ENCODE measurements around the gene ZNF677. TPM values are rescaled to one million over a fixed set of nuclear protein-coding genes. Genes with fewer than 3 reads are reported as not detected.
"Not testable (repeated sequence)": the region's sequence is repeated elsewhere in the genome, so short reads cannot be mapped to it uniquely, and the experiment has no call there.

Gene ZNF677
- polyA plus RNA-seq, 5 donors, result 39.2 to 62.9 (median 53.2) TPM

GRCh38 chr19:53196777-53197396 is 57.8 kb downstream of the ZNF677 start:
- DNase-seq, result peak; percentile 93

DNA sequence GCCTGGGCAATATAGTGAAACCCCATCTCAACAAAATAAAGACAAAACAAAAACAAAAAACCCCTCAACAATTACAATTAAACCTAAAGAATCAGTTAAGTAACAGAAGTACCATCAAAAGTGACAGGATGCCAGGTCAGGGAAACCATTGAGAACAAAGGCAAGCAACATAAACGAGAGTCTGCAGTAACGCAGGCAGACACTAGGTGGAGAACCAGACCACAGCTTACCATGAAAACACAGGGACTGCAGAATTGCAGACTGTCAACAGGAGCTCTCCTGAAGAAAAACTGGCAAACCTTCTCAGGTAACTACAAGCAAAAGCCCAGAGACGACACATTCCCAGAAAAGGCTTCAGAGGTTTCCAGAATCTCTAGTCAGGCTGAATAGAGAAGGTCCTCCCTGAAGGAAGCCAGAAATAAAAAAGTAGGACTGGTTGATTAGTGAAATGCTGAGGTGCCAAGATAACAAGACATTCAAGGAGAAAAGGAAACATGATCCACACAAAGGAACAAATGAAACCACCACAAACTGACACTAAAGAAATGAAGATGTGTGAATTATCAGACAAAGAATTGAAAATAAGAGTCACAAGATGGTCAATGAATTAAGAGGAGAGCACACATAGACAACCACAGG is 59.3 kb downstream of the ZNF677 start:
- peak; percentile 73 to 82 for DNase-seq

GRCh38 chr19:53193535-53194222 is 61.0 kb downstream of the ZNF677 start:
- no peak for DNase-seq

GRCh38 chr19:53192771-53193534 is 61.7 kb downstream of the ZNF677 start, which contains the start of gene ZNF665:
Gene ZNF665 (minus strand): TSS chr19:53193358. CDS start chr19:53182898, 10,460 bp downstream.
- peak; percentile 81 to 84 for DNase-seq

DNA sequence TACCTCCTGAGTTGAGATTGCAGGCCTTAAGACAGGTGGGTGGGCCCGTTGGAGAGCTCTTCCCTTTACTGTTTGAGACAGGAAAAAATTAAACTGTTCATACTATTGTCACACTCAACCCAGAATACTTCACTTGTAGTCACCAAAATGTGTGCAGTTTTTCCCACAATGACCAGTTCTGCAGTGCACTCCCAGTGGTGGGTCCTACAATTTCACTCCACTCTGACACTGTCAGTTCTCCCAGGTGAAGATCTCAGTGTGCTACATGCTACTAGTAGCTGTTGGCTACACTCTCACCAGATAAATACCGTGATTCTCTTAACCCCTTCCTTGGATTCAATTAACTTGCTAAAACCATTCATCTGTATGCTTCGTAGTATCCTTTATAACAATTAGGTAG is 64.4 kb downstream of the ZNF677 start:
- no peak for DNase-seq

DNA sequence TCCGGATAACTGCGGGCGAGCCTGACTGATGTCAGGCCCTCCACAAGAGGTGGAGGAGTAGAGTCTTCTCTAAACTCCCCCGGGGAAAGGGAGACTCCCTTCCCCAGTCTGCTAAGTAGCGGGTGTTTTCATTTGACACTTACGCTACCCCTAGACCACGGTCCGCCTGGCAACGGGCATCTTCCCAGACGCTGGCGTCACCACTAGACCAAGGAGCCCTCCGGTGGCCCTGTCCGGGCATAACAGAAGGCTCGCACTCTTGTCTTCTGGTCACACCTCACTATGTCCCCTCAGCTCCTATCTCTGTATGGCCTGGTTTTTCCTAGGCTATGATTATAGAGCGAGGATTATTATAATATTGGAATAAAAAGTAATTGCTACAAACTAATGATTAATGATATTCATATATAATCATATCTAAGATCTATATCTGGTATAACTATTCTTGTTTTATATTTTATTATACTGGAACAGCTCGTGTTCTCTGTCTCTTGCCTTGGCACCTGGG is 64.9 kb downstream of the ZNF677 start:
- DNase-seq, result not testable (repeated sequence)

Other genes with a start within 250 kb of the ZNF677 start
- under 1 TPM in 1 of 5 donors, not detected in 4; 0.06 TPM for gene ERVV-1, start 241.0 kb downstream of the ZNF677 start, polyA plus RNA-seq (ENCODE audit: insufficient read depth in 1 of 5, insufficient read length in 5 of 5, low replicate concordance in 1 of 5)
- under 1 TPM in 1 of 5 donors, not detected in 4; 0.08 TPM for gene ERVV-2, start 210.1 kb downstream of the ZNF677 start, polyA plus RNA-seq (ENCODE audit: insufficient read depth in 1 of 5, insufficient read length in 5 of 5, low replicate concordance in 1 of 5)
- 10 to 100 TPM; 26.2 to 72.7 (median 54.0) TPM for gene ZNF160, start 151.5 kb downstream of the ZNF677 start, polyA plus RNA-seq (ENCODE audit: insufficient read depth in 1 of 5, insufficient read length in 5 of 5, low replicate concordance in 1 of 5)
- 10 to 100 TPM; 15.5 to 28.3 (median 25.2) TPM for gene ZNF415, start 122.0 kb downstream of the ZNF677 start, polyA plus RNA-seq (ENCODE audit: insufficient read depth in 1 of 5, insufficient read length in 5 of 5, low replicate concordance in 1 of 5)
- gene ZNF347, start 95.8 kb downstream of the ZNF677 start, polyA plus RNA-seq (ENCODE audit: insufficient read depth in 1 of 5, insufficient read length in 5 of 5, low replicate concordance in 1 of 5), result 10 to 100 TPM in 4 of 5 donors, 1 to 10 TPM in 1; 9.2 to 16.5 (median 15.1) TPM
- gene ZNF665, start 61.5 kb downstream of the ZNF677 start, polyA plus RNA-seq (ENCODE audit: insufficient read depth in 1 of 5, insufficient read length in 5 of 5, low replicate concordance in 1 of 5), result 10 to 100 TPM in 4 of 5 donors, 1 to 10 TPM in 1; 7.0 to 14.5 (median 12.1) TPM
- under 1 TPM in 2 of 5 donors, not detected in 3; 0.13 to 0.30 TPM for gene VN1R2, start 3.4 kb upstream of the ZNF677 start, polyA plus RNA-seq (ENCODE audit: insufficient read depth in 1 of 5, insufficient read length in 5 of 5, low replicate concordance in 1 of 5)
- not detected for gene VN1R4, start 12.8 kb upstream of the ZNF677 start, polyA plus RNA-seq (ENCODE audit: insufficient read depth in 1 of 5, insufficient read length in 5 of 5, low replicate concordance in 1 of 5)
- gene ZNF845, start 78.9 kb upstream of the ZNF677 start, polyA plus RNA-seq (ENCODE audit: insufficient read depth in 1 of 5, insufficient read length in 5 of 5, low replicate concordance in 1 of 5), result 10 to 100 TPM in 2 of 5 donors, 1 to 10 TPM in 3; 5.9 to 11.4 (median 8.9) TPM
- 10 to 100 TPM; 10.1 to 19.3 (median 13.9) TPM for gene ZNF525, start 110.8 kb upstream of the ZNF677 start, polyA plus RNA-seq (ENCODE audit: insufficient read depth in 1 of 5, insufficient read length in 5 of 5, low replicate concordance in 1 of 5)
- gene ZNF765, start 140.3 kb upstream of the ZNF677 start, polyA plus RNA-seq (ENCODE audit: insufficient read depth in 1 of 5, insufficient read length in 5 of 5, low replicate concordance in 1 of 5), result 10 to 100 TPM in 4 of 5 donors, 1 to 10 TPM in 1; 8.2 to 18.2 (median 13.9) TPM
- gene ZNF761, start 177.1 kb upstream of the ZNF677 start, polyA plus RNA-seq (ENCODE audit: insufficient read depth in 1 of 5, insufficient read length in 5 of 5, low replicate concordance in 1 of 5), result 10 to 100 TPM; 16.4 to 27.7 (median 22.3) TPM
- 1 to 10 TPM; 4.0 to 7.8 (median 5.3) TPM for gene ZNF813, start 212.9 kb upstream of the ZNF677 start, polyA plus RNA-seq (ENCODE audit: insufficient read depth in 1 of 5, insufficient read length in 5 of 5, low replicate concordance in 1 of 5)